Tibial nerve (tissue), 4 donors: ENCODE measurements around the gene COL27A1. TPM values are rescaled to one million over a fixed set of nuclear protein-coding genes. Genes with fewer than 3 reads are reported as not detected.
A peak's percentile ranks its signal among the peaks of the same experiment; 100 is the strongest.

Source experiments
- DNase-seq, 2 donors: peaks; one replicate each; pipeline ENCODE4 v3.0.0-alpha.2; 2019; ENCODE audit warnings: low spot score in 2 of 2
- H3K27ac ChIP-seq, 4 donors: fragments of 200-600 bp; sonication (generic) in 3 of 4; one replicate each; pipeline ENCODE4 v1.5.1; 2017 to 2019; ENCODE audit warnings: mild to moderate bottlenecking in 1 of 4
- H3K27me3 ChIP-seq, 2 donors: fragments of 200-600 bp; sonication (generic) in 1 of 2; one replicate each; pipeline versions ENCODE4 v1.5.1 to v1.6.0; 2017 to 2019
- H3K36me3 ChIP-seq, 3 donors: fragments of 200-600 bp; sonication (generic); one replicate each; pipeline ENCODE4 v1.5.1; 2018 to 2019
- H3K4me1 ChIP-seq, 4 donors: fragments of 200-600 bp; sonication (generic) in 3 of 4; one replicate each; pipeline ENCODE4 v1.5.1; 2017 to 2019
- H3K4me3 ChIP-seq, 4 donors: fragments of 200-600 bp; sonication (generic) in 3 of 4; one replicate each; pipeline ENCODE4 v1.5.1; 2017 to 2019; ENCODE audit warnings: mild to moderate bottlenecking in 1 of 4, moderate library complexity in 1 of 4
- H3K9me3 ChIP-seq, 4 donors: fragments of 200-600 bp; sonication (generic) in 3 of 4; one replicate each; pipeline ENCODE4 v1.5.1; 2017 to 2019
- EP300 ChIP-seq, 2 donors: sonication (generic); formaldehyde crosslinking; IDR thresholded peaks; one replicate each; pipeline ENCODE4 v1.6.1; 2017; ENCODE audit warnings: antibody characterized with exemption in 2 of 2, mild to moderate bottlenecking in 1 of 2
- POLR2A ChIP-seq, 2 donors: fragments of 450-650 bp; IDR thresholded peaks; one replicate each; pipeline ENCODE4 v1.6.1; 2017; ENCODE audit warnings: antibody characterized with exemption in 2 of 2, mild to moderate bottlenecking in 2 of 2, moderate library complexity in 2 of 2
- WGBS, 2 donors: methylation state at CpG; one replicate each; pipeline ENCODE4 v1.1.5; 2018; 5-methylcytosine and 5-hydroxymethylcytosine counted together
- total RNA-seq, 4 donors: library from RNA; depleted of rRNA; stranded (reverse); fragments of >200 nt; gene quantifications; one replicate each; pipeline ENCODE4 v1.1.0, GENCODE V29; 2016
- TF ChIP-seq, protein P1 (sequence below), 5 experiments: fragments of 200-600 bp in 3 of 5; fragments of 450-650 bp in 2 of 5; sonication (generic) in 3 of 5; IDR thresholded peaks; one replicate each; pipeline ENCODE4 v1.5.1; 2016 to 2019; ENCODE audit warnings: antibody characterized with exemption in 5 of 5, mild to moderate bottlenecking in 3 of 5, moderate library complexity in 2 of 5

Gene COL27A1
- total RNA-seq, 4 donors from 2014 or later, result 14.9 to 55.8 (median 27.7) TPM

DNA sequence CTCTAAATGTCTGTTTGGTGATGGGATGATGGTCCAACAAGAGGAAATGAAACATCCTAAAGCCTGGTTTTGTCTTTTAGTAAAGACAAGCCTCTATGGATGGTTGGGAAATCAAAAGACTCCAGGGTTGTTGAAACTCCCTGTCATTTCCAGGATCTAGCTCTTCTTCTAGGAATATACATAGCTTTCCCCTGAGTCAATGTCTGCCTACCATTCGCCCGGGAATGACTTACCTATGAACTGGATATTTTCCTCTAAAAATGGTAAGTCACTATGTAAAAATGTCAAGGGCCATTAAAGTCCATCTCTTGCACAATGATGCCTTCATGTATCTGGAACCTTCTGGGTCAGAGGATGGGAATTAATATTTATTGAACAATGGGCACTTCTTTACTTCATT lies 45.2 kb upstream of the COL27A1 start:
- no peaks in the 10 kb centered on the region for H3K36me3 ChIP-seq
- DNase-seq, result no peak
- peaks cover 0 to 25% (median 3%) of the 10 kb centered on the region in 4 donors for H3K4me1 ChIP-seq
- no peak overlapping the region for H3K27ac ChIP-seq
- no peaks in the 10 kb centered on the region for H3K27me3 ChIP-seq
- WGBS, 2 donors, result 87 to 91% methylated on average over 2 of the region's 2 CpGs
- TF ChIP-seq POLR2A (IDR thresholded peaks at IDR 0.05), result no peak
- TF ChIP-seq EP300 (IDR thresholded peaks at IDR 0.05), result no peak
- TF ChIP-seq, protein P1, sequence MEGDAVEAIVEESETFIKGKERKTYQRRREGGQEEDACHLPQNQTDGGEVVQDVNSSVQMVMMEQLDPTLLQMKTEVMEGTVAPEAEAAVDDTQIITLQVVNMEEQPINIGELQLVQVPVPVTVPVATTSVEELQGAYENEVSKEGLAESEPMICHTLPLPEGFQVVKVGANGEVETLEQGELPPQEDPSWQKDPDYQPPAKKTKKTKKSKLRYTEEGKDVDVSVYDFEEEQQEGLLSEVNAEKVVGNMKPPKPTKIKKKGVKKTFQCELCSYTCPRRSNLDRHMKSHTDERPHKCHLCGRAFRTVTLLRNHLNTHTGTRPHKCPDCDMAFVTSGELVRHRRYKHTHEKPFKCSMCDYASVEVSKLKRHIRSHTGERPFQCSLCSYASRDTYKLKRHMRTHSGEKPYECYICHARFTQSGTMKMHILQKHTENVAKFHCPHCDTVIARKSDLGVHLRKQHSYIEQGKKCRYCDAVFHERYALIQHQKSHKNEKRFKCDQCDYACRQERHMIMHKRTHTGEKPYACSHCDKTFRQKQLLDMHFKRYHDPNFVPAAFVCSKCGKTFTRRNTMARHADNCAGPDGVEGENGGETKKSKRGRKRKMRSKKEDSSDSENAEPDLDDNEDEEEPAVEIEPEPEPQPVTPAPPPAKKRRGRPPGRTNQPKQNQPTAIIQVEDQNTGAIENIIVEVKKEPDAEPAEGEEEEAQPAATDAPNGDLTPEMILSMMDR (IDR thresholded peaks at IDR 0.05), result no peak
- no peaks in the 10 kb centered on the region for H3K9me3 ChIP-seq
- H3K4me3 ChIP-seq, result no peak overlapping the region

DNA sequence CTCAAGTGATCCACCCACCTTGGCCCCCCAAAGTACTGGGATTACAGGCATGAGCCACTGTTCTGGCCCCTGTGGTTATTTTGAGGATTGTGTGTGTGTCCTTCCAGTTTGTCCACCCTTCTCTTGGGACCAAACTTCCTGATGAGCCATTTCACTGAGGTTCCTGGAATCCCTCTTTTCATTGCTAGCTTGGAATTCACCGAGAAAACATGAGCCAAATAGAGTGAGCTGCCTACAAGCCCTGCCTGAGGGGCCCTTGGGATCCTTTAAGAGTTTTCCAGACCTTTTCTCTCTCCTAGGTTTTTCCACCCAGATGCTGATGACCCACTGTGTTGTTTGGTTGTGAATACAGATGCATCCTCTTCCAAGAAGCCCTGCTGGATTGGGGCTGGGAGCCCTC lies 43.0 kb upstream of the COL27A1 start:
- peaks cover 0 to 40% (median 10%) of the 10 kb centered on the region in 4 donors for H3K4me1 ChIP-seq
- H3K36me3 ChIP-seq, result no peaks in the 10 kb centered on the region
- no peak for TF ChIP-seq POLR2A (IDR thresholded peaks at IDR 0.05)
- peak in 1 of 2 donors; percentile 41 for TF ChIP-seq EP300 (IDR thresholded peaks at IDR 0.05)
- TF ChIP-seq, protein P1 (IDR thresholded peaks at IDR 0.05), result no peak
- DNase-seq, result no peak
- WGBS, 2 donors, result 50 to 68% methylated on average over 1 of the region's 1 CpG
- no peak overlapping the region for H3K4me3 ChIP-seq
- H3K9me3 ChIP-seq, result no peaks in the 10 kb centered on the region
- peak overlapping the region in 2 of 4 donors; percentile 60 to 62 for H3K27ac ChIP-seq
- no peaks in the 10 kb centered on the region for H3K27me3 ChIP-seq

DNA sequence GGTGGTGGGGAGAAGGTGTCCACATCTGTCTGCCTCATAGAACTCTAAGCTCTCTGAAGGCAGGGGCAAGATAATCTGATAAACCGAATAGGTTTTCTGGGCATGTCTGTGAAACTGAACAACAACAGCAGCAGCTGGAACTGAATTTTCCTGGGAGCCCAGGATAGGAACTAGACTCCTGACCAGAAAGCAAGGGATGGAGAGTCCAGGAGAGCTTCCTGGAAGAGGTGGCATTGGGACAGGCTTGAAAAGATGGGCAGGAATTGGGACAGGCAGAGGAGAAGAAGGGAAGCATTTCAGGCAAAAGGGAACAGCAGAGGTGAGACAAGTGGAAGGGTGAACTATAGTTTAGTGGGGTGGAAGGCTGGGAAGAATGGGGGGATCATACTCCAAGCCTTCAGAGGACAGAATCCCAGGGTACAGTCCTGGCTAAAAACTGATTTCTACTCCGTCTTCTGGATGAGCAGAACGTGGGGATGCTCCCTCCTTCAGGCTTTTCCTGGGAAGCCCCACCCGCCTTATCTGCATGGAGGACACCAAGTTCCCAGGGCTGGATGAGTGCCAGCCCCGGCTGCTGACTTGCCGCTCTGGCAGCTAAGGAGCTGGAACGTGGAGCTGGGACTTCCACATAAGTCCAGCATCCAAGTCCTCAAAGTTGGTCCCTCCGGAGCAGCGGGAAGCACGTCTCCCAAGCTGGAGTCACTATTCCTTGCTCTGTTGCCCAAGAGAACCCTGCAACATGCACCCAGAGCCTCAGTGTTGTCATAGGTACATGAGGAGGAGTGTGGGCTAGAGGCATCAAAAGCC lies 42.4 kb upstream of the COL27A1 start:
- peaks cover 0 to 42% (median 13%) of the 10 kb centered on the region in 4 donors for H3K4me1 ChIP-seq
- peak in 1 of 2 donors; percentile 73 for TF ChIP-seq EP300 (IDR thresholded peaks at IDR 0.05)
- TF ChIP-seq, protein P1 (IDR thresholded peaks at IDR 0.05), result no peak
- peak; percentile 70 to 71 for DNase-seq
- H3K36me3 ChIP-seq, result no peaks in the 10 kb centered on the region
- no peaks in the 10 kb centered on the region for H3K9me3 ChIP-seq
- no peak overlapping the region for H3K4me3 ChIP-seq
- WGBS, 2 donors, result 33 to 48% methylated on average over 6 to 10 of the region's 10 CpGs
- H3K27me3 ChIP-seq, result no peaks in the 10 kb centered on the region
- peak overlapping the region in 2 of 4 donors; percentile 60 to 62 for H3K27ac ChIP-seq

DNA sequence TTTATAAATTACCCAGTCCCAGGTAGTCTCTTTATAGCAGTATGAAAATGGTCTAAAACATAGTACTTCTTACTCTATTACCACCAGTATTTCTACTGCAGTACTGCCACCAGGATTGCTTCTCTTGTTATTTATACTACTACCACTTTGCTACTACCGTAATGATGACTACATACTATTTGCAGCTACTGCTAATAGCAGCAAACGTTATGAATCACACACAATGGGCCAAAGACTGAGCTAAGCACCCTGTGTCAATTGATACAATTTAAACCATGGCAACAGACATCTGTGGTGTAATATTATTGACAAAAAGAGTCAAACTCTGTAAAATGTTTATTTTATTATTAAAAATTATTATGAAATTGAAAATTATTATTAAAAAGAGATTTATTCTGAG lies 41.0 kb upstream of the COL27A1 start:
- TF ChIP-seq EP300 (IDR thresholded peaks at IDR 0.05), result no peak
- TF ChIP-seq, protein P1 (IDR thresholded peaks at IDR 0.05), result no peak
- TF ChIP-seq POLR2A (IDR thresholded peaks at IDR 0.05), result no peak
- Histone ChIP-seq H3K9me3 (no peaks in the 10 kb centered on the region), H3K27me3 (no peaks in the 10 kb centered on the region), H3K27ac (no peak overlapping the region), H3K4me3 (no peak overlapping the region), H3K4me1 (peaks cover 0 to 46% (median 13%) of the 10 kb centered on the region in 4 donors), H3K36me3 (no peaks in the 10 kb centered on the region)
- DNase-seq, result no peak
- WGBS, 2 donors, result 33 to 40% methylated on average over 2 of the region's 2 CpGs

DNA sequence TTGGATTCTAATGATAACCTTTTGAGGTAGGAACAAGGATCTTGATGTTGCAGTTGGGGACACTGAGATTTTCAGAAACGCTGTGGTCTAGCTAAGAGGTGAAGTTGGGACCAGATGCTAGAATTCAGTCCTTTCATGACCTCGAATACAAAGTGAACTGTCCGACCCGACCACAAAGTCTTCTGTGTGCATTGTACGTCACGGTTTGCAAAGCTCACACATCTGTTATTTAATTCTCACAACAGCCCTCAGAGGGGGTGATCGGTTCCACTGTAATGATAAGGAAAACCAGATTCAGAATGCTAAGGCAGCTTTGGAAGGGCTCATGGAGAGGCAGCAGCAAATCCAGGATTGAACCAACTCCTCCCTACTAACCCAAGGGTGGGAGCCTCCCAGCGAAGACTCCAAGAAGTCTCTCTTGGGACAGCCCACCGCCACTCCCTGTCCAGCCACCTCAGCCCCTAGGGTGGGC lies 39.6 kb upstream of the COL27A1 start:
- Histone ChIP-seq H3K4me3 (no peak overlapping the region), H3K36me3 (no peaks in the 10 kb centered on the region), H3K4me1 (peaks cover 0 to 46% (median 13%) of the 10 kb centered on the region in 4 donors), H3K27ac (peak overlapping the region in 1 of 4 donors; percentile 61), H3K27me3 (no peaks in the 10 kb centered on the region), H3K9me3 (no peaks in the 10 kb centered on the region)
- 48 to 59% methylated on average over 9 of the region's 9 CpGs for WGBS, 2 donors
- DNase-seq, result no peak
- TF ChIP-seq EP300 (IDR thresholded peaks at IDR 0.05), result no peak
- TF ChIP-seq, protein P1 (IDR thresholded peaks at IDR 0.05), result no peak
- TF ChIP-seq POLR2A (IDR thresholded peaks at IDR 0.05), result no peak
